Fibroblast of lung (primary cell): Measurements from ENCODE around the gene MPDZ. TPM values are rescaled to one million over a fixed set of nuclear protein-coding genes. Genes with fewer than 3 reads are reported as not detected.

Source experiments
- DNase-seq, 2 donors: peaks; one replicate each; pipeline versions ENCODE4 v3.0.0 to v3.0.0-alpha.2; 2010; ENCODE audit warnings: low read depth in 2 of 2
- H2AFZ ChIP-seq: 2 replicates; pipeline ENCODE4 v1.5.1; 2012; ENCODE audit warnings: low read length, control low read depth, inconsistent platforms
- H3K27ac ChIP-seq: 2 replicates; pipeline ENCODE4 v1.5.1; 2011; ENCODE audit warnings: low read length, control low read depth; ENCODE audit not compliant: insufficient read depth
- H3K27me3 ChIP-seq: 2 replicates; pipeline ENCODE4 v1.5.1; 2011; ENCODE audit warnings: mild to moderate bottlenecking, low read length; ENCODE audit not compliant: control insufficient read depth, insufficient read depth
- H3K36me3 ChIP-seq: 2 replicates; pipeline ENCODE4 v1.5.1; 2011; ENCODE audit warnings: low read length; ENCODE audit not compliant: control insufficient read depth, insufficient read depth
- H3K4me1 ChIP-seq: 2 replicates; pipeline ENCODE4 v1.5.1; 2011; ENCODE audit warnings: low read length; ENCODE audit not compliant: control insufficient read depth, insufficient read depth; ENCODE audit errors: extremely low read depth
- H3K4me2 ChIP-seq: 2 replicates; pipeline ENCODE4 v1.5.1; 2011; ENCODE audit warnings: low read length, control low read depth; ENCODE audit not compliant: insufficient read depth; ENCODE audit errors: extremely low read depth
- H3K4me3 ChIP-seq, 4 experiments: fragments of 200-600 bp in 1 of 4; sonication (generic) in 1 of 4; replicated peaks in 1 of 4; 2 replicates each; pipeline ENCODE4 v1.5.1; 2011 to 2016; ENCODE audit warnings: low read length in 4 of 4, low read depth in 3 of 4, mild to moderate bottlenecking in 3 of 4, control low read depth in 2 of 4, inconsistent platforms in 1 of 4, mixed read lengths in 1 of 4; ENCODE audit not compliant: insufficient read depth in 1 of 4; ENCODE audit errors: control extremely low read depth in 1 of 4
- H3K79me2 ChIP-seq: 2 replicates; pipeline ENCODE4 v1.5.1; 2012; ENCODE audit warnings: mild to moderate bottlenecking, low read length, inconsistent platforms; ENCODE audit not compliant: control insufficient read depth, insufficient read depth
- H3K9ac ChIP-seq: 2 replicates; pipeline ENCODE4 v1.5.1; 2011; ENCODE audit warnings: mild to moderate bottlenecking, low read length, control low read depth; ENCODE audit not compliant: insufficient read depth
- H3K9me3 ChIP-seq: 2 replicates; pipeline ENCODE4 v1.5.1; 2012; ENCODE audit warnings: low read depth, low read length; ENCODE audit not compliant: control insufficient read depth, insufficient read depth
- H4K20me1 ChIP-seq: 2 replicates; pipeline ENCODE4 v1.5.1; 2011; ENCODE audit warnings: low read length; ENCODE audit not compliant: control insufficient read depth, insufficient read depth; ENCODE audit errors: extremely low read depth
- CTCF ChIP-seq, 2 donors: IDR thresholded peaks in 1 of 2; conservative IDR thresholded peaks in 1 of 2; 1 replicate in 1 of 2; 2 replicates in 1 of 2; pipeline ENCODE4 v1.5.1; 2011 to 2012; ENCODE audit warnings: low read length in 2 of 2, control low read depth in 1 of 2, inconsistent platforms in 1 of 2, low read depth in 1 of 2, mild to moderate bottlenecking in 1 of 2
- EZH2 ChIP-seq: IDR thresholded peaks from 2 replicates; pipeline ENCODE4 v1.5.1; 2012; ENCODE audit warnings: low read length, control low read depth, mild to moderate bottlenecking; ENCODE audit errors: missing control alignments
- polyA plus RNA-seq, 2 donors: library from polyadenylated mRNA; depleted of rRNA in 1 of 2; stranded (reverse) in 1 of 2; unstranded in 1 of 2; fragments of >200 nt; gene quantifications; 2 replicates each; pipeline ENCODE4 v1.2.1, GENCODE V29; 2011 to 2012; ENCODE audit warnings: missing spikeins in 1 of 2
- total RNA-seq: library from RNA; depleted of rRNA; stranded (reverse); fragments of >200 nt; gene quantifications from 2 replicates; pipeline ENCODE4 v1.2.1, GENCODE V29; 2014

MPDZ gene
- total and polyA plus RNA-seq, 2 donors (not counting 1 experiment from before 2014, with no cell fraction given) = 28.9 to 66.9 TPM

- H3K4me3 ChIP-seq = no peak overlapping the region
- no peaks in the 10 kb centered on the region for H3K36me3 ChIP-seq
- H2AFZ ChIP-seq = no peak overlapping the region
- TF ChIP-seq EZH2 (no peak), CTCF (conservative IDR thresholded peaks at IDR 0.05 in 1 of 2, IDR thresholded peaks at IDR 0.05 in 1 of 2; ENCODE audit: low read depth in 1 of 2, low read length in 2 of 2) (no peak)
- no peaks in the 10 kb centered on the region for H3K9me3 ChIP-seq
- H3K4me1 ChIP-seq = no peaks in the 10 kb centered on the region
- no peaks in the 10 kb centered on the region for H4K20me1 ChIP-seq
- no peaks in the 10 kb centered on the region for H3K79me2 ChIP-seq
- no peak overlapping the region for H3K9ac ChIP-seq
- no peak overlapping the region for H3K27ac ChIP-seq
- H3K27me3 ChIP-seq = no peaks in the 10 kb centered on the region
- no peak overlapping the region for H3K4me2 ChIP-seq
- DNase-seq = no peak
Observed at GRCh38 chr9:13163946-13164345, 115.5 kb downstream of the MPDZ start.

GRCh38 chr9:13163287-13163686, 116.2 kb downstream of the MPDZ start:
- Histone ChIP-seq H4K20me1 (no peaks in the 10 kb centered on the region), H3K9me3 (no peaks in the 10 kb centered on the region), H3K27me3 (no peaks in the 10 kb centered on the region), H3K4me1 (no peaks in the 10 kb centered on the region), H3K27ac (no peak overlapping the region), H3K79me2 (no peaks in the 10 kb centered on the region), H3K4me2 (no peak overlapping the region), H3K4me3 (no peak overlapping the region), H2AFZ (no peak overlapping the region), H3K9ac (no peak overlapping the region), H3K36me3 (no peaks in the 10 kb centered on the region)
- TF ChIP-seq EZH2 = no peak
- no peak for TF ChIP-seq CTCF (conservative IDR thresholded peaks at IDR 0.05 in 1 of 2, IDR thresholded peaks at IDR 0.05 in 1 of 2; ENCODE audit: low read depth in 1 of 2, low read length in 2 of 2)
- DNase-seq = no peak

- H3K9ac ChIP-seq = no peak overlapping the region
- H3K4me2 ChIP-seq = no peak overlapping the region
- no peak overlapping the region for H2AFZ ChIP-seq
- H3K4me3 ChIP-seq = no peak overlapping the region
- no peaks in the 10 kb centered on the region for H3K27me3 ChIP-seq
- no peak for TF ChIP-seq EZH2
- no peak for TF ChIP-seq CTCF (conservative IDR thresholded peaks at IDR 0.05 in 1 of 2, IDR thresholded peaks at IDR 0.05 in 1 of 2; ENCODE audit: low read depth in 1 of 2, low read length in 2 of 2)
- H3K36me3 ChIP-seq = no peaks in the 10 kb centered on the region
- no peak for DNase-seq
- no peaks in the 10 kb centered on the region for H3K79me2 ChIP-seq
- no peak overlapping the region for H3K27ac ChIP-seq
- H4K20me1 ChIP-seq = no peaks in the 10 kb centered on the region
- H3K4me1 ChIP-seq = no peaks in the 10 kb centered on the region
- H3K9me3 ChIP-seq = no peaks in the 10 kb centered on the region
Observed at GRCh38 chr9:13160051-13160450, 119.4 kb downstream of the MPDZ start.
